Vagina (tissue), 2 donors: ENCODE measurements around the gene TDRD3.

Source experiments
- CTCF ChIP-seq, 3 experiments: fragments of 450-650 bp in 2 of 3; fragments of 200-600 bp in 1 of 3; sonication (generic) in 1 of 3; IDR thresholded peaks; one replicate each; pipeline ENCODE4 v1.5.1; 2017 to 2019; ENCODE audit warnings: antibody characterized with exemption in 3 of 3, mild to moderate bottlenecking in 2 of 3, moderate library complexity in 2 of 3
- POLR2A ChIP-seq, 2 donors: fragments of 450-650 bp; IDR thresholded peaks; one replicate each; pipeline ENCODE4 v1.6.1; 2017; ENCODE audit warnings: antibody characterized with exemption in 2 of 2, mild to moderate bottlenecking in 2 of 2, moderate library complexity in 2 of 2

- TF ChIP-seq CTCF (IDR thresholded peaks at IDR 0.05) (no peak), POLR2A (IDR thresholded peaks at IDR 0.05) (no peak)
These were observed 175.2 kb downstream of the TDRD3 start for GRCh38 chr13:60572003-60572798.
